HL-60/S4 (cell line): ENCODE data around the gene FURIN.

Experiments
- in situ Hi-C: fragments of 300-500 bp; cut with MboI; formaldehyde crosslinking; loops from 2 replicates; pipeline ENCODE4 v1.14.3; 2022; ENCODE audit warnings: low sequenced_read_pairs

The FURIN gene

DNA sequence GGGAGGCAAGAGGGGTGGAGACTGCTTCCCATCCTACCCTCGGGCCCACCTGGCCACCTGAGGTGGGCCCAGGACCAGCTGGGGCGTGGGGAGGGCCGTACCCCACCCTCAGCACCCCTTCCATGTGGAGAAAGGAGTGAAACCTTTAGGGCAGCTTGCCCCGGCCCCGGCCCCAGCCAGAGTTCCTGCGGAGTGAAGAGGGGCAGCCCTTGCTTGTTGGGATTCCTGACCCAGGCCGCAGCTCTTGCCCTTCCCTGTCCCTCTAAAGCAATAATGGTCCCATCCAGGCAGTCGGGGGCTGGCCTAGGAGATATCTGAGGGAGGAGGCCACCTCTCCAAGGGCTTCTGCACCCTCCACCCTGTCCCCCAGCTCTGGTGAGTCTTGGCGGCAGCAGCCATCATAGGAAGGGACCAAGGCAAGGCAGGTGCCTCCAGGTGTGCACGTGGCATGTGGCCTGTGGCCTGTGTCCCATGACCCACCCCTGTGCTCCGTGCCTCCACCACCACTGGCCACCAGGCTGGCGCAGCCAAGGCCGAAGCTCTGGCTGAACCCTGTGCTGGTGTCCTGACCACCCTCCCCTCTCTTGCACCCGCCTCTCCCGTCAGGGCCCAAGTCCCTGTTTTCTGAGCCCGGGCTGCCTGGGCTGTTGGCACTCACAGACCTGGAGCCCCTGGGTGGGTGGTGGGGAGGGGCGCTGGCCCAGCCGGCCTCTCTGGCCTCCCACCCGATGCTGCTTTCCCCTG is 13.8 kb downstream of the FURIN start:
- in situ Hi-C loops, result loop anchor here (10.0 kb wide), 1 partner anchor 387 kb away; no protein-coding TSS in a partner anchor

DNA sequence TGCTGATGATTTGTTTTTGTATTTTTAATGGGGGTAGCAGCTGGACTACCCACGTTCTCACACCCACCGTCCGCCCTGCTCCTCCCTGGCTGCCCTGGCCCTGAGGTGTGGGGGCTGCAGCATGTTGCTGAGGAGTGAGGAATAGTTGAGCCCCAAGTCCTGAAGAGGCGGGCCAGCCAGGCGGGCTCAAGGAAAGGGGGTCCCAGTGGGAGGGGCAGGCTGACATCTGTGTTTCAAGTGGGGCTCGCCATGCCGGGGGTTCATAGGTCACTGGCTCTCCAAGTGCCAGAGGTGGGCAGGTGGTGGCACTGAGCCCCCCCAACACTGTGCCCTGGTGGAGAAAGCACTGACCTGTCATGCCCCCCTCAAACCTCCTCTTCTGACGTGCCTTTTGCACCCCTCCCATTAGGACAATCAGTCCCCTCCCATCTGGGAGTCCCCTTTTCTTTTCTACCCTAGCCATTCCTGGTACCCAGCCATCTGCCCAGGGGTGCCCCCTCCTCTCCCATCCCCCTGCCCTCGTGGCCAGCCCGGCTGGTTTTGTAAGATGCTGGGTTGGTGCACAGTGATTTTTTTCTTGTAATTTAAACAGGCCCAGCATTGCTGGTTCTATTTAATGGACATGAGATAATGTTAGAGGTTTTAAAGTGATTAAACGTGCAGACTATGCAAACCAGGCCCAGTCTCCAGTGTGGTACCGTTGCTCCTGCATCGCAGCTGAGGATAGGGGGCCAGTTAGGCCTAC is 14.6 kb downstream of the FURIN start:
- in situ Hi-C loops, result loop anchor here (10.0 kb wide), 1 partner anchor 388 kb away; no protein-coding TSS in a partner anchor

GRCh38 chr15:90883526-90883975 is 15.2 kb downstream of the FURIN start:
- in situ Hi-C loops, result loop anchor here (10.0 kb wide), 1 partner anchor 389 kb away; no protein-coding TSS in a partner anchor

DNA sequence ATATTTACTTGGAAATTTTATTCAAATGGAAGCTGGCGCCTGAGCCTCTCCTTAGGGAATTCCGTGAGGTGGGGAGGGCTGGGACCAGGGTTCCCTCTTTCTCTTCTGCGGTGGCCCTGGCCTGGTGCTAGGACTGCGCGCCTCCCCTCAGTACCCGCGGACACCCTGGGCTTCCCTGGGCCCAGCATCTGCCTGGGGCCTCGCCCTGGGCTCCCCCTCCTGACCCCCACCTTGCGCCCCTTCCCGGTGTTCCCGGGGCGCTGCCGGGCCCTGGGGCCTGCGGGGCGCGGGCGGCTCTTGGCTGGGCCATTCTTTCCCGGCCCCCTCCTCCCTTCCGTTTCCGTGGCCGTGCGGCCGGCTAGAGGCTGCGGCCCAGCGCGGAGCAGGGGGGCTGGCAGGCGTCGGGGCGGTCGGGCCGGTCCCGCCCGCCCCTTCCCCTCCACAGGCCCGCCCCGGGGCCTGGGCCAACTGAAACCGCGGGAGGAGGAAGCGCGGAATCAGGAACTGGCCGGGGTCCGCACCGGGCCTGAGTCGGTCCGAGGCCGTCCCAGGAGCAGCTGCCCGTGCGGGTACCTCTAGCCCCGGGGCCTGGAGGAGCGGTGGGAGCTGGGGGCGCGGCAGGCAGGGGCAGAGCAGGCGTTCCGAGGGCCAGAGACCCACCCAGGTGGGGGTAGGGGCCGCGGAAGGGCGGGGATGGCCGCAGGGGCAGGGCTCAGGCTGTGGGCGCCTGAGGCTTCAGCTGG is 15.8 kb downstream of the FURIN start, which contains the start of gene FES:
Gene FES (plus strand): TSS at position 529 of the 743 bp plus-strand sequence. CDS start 542 bp downstream, outside the sequence.
- in situ Hi-C loops, result loop anchor here (10.0 kb wide), 1 partner anchor 389 kb away; no protein-coding TSS in a partner anchor

DNA sequence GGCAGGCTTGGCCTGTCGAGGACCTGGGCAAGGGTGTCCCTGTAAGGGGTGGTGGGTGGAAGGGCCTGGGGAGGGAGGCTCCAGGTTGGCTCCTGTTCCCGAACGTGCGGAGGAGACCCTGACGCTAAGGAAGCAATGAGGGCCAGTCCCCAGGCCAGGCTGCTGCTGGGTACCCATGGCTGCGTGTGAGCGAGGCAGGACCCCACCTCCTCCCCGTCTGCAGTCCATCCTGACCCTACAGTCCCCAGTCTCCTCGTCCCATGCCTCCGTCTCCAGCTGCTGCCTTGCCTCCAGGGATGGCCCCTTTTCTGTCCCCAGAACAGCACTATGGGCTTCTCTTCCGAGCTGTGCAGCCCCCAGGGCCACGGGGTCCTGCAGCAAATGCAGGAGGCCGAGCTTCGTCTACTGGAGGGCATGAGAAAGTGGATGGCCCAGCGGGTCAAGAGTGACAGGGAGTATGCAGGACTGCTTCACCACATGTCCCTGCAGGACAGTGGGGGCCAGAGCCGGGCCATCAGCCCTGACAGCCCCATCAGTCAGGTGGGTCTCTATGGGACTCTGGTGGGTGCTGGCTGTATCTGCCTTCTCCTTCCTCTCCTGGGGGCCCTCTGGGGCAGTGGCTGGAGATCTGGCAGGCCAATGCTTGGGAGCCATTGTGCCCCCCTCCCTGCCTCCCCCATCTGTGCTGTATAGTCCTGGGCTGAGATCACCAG is 16.5 kb downstream of the FURIN start:
- in situ Hi-C loops, result loop anchor here (10.0 kb wide), 1 partner anchor 390 kb away; no protein-coding TSS in a partner anchor

GRCh38 chr15:90885432-90886290 is 17.3 kb downstream of the FURIN start:
- in situ Hi-C loops, result loop anchor here (10.0 kb wide), 1 partner anchor 391 kb away; no protein-coding TSS in a partner anchor

GRCh38 chr15:90886291-90886614 is 17.9 kb downstream of the FURIN start:
- in situ Hi-C loops, result loop anchor here (10.0 kb wide), 1 partner anchor 391 kb away; no protein-coding TSS in a partner anchor

DNA sequence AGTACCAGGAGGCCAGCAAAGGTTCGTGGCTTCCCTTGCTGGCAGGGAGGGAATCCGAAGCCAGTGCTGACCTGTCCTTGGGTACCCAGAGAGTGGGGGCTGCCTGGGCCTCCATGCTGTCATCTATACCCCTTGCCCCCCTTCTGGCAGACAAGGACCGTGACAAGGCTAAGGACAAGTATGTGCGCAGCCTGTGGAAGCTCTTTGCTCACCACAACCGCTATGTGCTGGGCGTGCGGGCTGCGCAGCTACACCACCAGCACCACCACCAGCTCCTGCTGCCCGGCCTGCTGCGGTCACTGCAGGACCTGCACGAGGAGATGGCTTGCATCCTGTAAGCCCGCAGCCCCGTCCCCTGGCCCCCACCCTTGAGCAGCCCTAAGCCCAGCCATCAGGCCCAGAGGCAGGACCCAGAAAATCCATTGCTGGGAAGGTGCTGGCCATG is 18.7 kb downstream of the FURIN start:
- in situ Hi-C loops, result loop anchor here (10.0 kb wide), 1 partner anchor 392 kb away; no protein-coding TSS in a partner anchor

DNA sequence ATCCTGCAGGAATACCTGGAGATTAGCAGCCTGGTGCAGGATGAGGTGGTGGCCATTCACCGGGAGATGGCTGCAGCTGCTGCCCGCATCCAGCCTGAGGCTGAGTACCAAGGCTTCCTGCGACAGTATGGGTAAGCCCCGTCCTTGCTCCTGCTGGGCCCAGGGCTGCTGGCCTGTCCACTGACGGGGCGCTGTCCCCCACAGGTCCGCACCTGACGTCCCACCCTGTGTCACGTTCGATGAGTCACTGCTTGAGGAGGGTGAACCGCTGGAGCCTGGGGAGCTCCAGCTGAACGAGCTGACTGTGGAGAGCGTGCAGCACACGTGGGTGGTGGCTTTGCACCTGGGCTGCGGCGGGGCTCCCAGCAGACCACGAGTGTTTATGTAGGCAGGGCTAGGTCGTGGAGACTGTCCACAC is 20.9 kb downstream of the FURIN start:
- in situ Hi-C loops, result loop anchor here (10.0 kb wide), 1 partner anchor 395 kb away; no protein-coding TSS in a partner anchor

- in situ Hi-C loops, result loop anchor here (5.0 to 10.0 kb wide), 2 partner anchors 248 to 395 kb away; no protein-coding TSS in a partner anchor
Measured at GRCh38 chr15:90889736-90890456, 21.5 kb downstream of the FURIN start.

GRCh38 chr15:90890839-90891238 is 22.5 kb downstream of the FURIN start:
- in situ Hi-C loops, result loop anchor here (5.0 kb wide), 1 partner anchor 249 kb away; no protein-coding TSS in a partner anchor

DNA sequence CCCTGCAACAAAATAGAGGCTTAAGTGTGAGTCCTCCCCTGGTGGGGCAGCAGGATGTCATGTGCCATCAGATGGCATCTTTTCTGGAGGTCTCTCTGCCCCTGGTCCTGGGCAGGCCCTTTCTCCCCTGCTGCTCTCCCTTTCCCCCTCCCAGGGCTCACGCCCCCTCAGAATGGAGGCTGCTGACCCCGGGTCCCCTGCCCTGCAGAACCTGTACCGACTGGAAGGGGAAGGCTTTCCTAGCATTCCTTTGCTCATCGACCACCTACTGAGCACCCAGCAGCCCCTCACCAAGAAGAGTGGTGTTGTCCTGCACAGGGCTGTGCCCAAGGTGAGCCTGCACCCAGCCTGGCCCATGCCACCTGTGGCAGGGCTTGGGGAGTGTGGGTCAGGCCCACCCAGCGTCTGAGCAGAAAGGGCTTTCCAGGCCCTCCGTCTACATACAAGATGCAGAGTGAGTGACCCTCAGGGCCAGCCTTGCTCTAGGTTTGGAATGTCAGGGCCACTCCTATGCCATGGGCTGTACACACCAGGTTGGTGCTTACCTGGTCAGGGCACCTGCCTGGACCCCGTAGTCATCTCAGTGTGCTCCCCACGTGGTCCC is 23.1 kb downstream of the FURIN start:
- in situ Hi-C loops, result loop anchor here (5.0 kb wide), 1 partner anchor 249 kb away; no protein-coding TSS in a partner anchor

- in situ Hi-C loops, result loop anchor here (5.0 kb wide), 1 partner anchor 250 kb away; no protein-coding TSS in a partner anchor
Measured at GRCh38 chr15:90892023-90892422, 23.6 kb downstream of the FURIN start.

- in situ Hi-C loops, result loop anchor here (5.0 kb wide), 1 partner anchor 250 kb away; no protein-coding TSS in a partner anchor
Measured at GRCh38 chr15:90892498-90893174, 24.2 kb downstream of the FURIN start.

DNA sequence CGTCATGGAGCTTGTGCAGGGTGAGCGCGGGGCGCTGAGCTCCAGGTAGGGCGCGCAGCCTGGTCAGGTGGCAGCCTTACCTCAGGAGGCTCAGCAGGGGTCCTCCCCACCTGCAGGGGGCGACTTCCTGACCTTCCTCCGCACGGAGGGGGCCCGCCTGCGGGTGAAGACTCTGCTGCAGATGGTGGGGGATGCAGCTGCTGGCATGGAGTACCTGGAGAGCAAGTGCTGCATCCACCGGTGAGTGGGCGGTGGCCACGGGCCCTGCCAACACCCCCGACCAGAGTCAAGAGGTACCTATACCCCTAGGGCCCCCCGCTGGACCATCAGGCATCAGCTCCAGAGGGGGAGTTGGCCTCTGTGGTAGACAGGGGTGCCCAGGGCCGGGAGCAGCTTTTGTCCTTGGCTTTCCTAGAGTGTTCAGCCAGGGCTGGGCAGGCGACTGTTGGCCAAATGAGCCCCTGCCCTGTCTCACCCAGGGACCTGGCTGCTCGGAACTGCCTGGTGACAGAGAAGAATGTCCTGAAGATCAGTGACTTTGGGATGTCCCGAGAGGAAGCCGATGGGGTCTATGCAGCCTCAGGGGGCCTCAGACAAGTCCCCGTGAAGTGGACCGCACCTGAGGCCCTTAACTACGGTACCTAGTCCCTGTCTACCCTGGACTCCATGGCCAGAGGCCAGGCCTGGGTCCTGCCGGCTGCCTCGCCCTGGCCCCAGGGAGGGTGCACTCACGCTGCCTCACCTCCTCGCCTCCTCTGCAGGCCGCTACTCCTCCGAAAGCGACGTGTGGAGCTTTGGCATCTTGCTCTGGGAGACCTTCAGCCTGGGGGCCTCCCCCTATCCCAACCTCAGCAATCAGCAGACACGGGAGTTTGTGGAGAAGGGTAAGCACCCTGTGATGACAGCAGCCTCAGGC is 25.0 kb downstream of the FURIN start:
- in situ Hi-C loops, result loop anchor here (5.0 kb wide), 1 partner anchor 251 kb away; no protein-coding TSS in a partner anchor

DNA sequence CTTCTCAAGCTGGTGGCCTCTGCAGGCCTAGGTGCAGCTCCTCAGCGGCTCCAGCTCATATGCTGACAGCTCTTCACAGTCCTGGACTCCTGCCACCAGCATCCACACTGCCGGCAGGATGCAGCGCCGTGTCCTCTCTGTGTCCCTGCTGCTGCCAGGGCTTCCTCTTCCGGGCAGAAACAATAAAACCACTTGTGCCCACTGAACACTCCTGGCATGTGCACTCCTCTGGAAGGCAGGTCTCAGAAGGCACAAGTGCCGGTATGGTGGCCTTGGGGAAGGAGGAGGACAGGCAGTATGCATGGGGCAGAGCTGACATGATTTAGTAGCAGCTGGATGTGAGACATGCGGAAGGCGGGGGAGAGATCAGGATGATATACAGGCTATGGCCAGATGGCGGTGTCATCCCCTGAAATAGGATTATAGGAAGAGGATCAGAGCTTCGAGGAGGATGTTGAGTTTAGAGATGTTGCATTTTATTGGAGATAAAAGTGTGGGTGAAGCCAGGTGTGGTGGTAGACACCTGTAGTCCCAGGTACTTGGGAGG is 27.3 kb downstream of the FURIN start:
- in situ Hi-C loops, result no loop called here
